Occipital lobe (tissue), 2 donors: ENCODE data around the gene CACNA2D1. TPM values are rescaled to one million over a fixed set of nuclear protein-coding genes. Genes with fewer than 3 reads are reported as not detected.

Experiments used
- DNase-seq: peaks from one replicate; lab custom pipeline; 2025; lab: John Stamatoyannopoulos, UW
- total RNA-seq: library from RNA; depleted of rRNA; stranded (reverse); fragments of >200 nt; gene quantifications from one replicate; pipeline ENCODE4 v1.2.3, GENCODE V29; 2014

Gene CACNA2D1
- total RNA-seq, 1 donor from 2014 or later: 149 TPM

- DNase-seq: no peak
Observed at GRCh38 chr7:82230811-82231581, 212.6 kb downstream of the CACNA2D1 start.

- DNase-seq: no peak
Observed at GRCh38 chr7:82229164-82229563, 214.4 kb downstream of the CACNA2D1 start.

- no peak for DNase-seq
Observed at GRCh38 chr7:82226191-82226590, 217.4 kb downstream of the CACNA2D1 start.

DNA sequence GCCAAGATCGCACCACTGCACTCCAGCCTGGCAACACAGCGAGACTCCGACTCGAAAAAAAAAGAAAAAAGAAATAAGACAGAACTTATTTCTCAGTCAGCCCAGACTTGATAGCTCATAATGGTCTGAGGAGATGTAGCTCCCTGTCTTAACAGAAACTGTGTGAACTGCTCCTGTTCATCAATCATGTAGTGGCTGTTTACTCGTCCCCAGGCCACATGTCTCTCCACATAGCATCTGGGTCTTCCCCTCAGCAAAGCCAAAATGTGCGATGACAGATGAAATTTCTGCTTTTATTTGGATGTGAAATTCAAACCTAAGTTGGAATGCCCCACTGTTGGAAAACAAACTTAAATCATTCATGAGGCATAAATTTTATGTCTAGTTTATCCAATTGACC is 219.0 kb downstream of the CACNA2D1 start:
- DNase-seq: no peak

GRCh38 chr7:82223580-82223979 is 220.0 kb downstream of the CACNA2D1 start:
- no peak for DNase-seq

GRCh38 chr7:82221152-82221674 is 222.4 kb downstream of the CACNA2D1 start:
- DNase-seq: no peak

DNA sequence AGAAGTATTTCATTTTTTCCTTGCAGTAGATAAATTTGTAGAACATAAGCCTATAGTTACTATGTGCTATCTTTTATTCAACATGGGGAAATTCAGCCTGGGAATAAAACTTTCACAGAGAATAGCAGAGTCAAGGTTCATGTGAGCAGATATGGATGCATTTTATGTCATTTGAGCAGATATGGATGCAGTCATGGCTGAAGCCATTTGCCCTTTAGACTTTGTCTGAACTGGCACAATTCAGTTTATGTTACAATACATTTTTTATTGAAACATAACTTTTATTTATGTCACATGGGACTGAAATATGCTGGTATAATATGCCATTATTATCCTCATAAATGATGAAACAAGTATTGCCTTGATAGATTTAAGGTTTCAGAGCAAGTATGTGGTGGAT is 231.1 kb downstream of the CACNA2D1 start:
- no peak for DNase-seq

DNA sequence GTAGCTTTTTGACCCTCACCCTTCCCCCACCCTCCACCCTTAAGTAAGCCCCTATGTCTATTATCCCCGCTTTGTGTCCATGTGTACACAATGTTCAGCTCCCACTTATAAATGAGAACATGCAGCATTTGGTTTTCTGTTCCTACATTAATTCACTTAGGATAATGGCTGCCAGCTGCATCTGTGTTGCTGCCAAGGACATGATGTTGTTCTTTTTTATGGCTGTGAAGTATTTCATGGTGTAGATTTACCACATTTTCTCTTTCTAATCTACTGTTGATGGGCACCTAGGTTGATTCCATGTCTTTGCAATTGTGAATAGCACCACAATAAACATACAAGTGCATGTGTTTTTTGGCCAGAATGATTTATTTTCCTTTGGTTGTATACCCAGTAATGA is 232.2 kb downstream of the CACNA2D1 start:
- DNase-seq: no peak

DNA sequence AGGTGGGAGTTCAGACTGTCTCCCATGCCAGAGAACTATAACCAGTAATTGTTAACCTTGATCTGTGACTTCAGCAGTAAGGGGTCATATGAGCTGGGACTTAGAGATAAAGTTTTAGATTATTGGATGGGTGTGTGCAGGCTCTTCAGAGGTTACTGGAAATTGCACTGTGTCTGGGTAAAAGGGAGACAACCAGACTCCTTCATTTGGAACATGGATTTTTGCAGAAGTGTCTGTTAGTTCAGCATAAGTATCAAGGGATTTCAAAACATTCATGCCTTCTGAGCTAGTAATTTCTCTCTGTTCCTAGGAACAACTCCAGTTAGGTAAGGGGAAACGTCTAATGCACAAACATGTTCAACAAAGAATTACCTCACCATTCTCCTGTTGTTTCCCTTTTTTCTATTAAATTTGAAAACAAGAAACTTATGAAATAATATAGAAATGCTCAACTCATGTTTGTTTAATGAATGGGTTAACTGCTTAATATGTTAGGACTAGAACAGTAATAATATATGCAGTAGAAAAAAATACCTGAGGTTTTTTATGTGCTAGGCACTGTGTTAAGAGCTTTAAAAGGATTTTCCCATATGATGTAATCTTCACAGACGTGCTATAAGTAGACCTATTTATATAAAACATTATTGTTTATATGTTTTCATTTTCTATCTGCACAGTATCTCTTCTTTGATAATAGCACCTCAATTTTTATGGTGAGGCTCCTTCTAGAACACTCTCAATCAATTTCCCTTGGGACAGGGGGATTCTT is 233.0 kb downstream of the CACNA2D1 start:
- no peak for DNase-seq

GRCh38 chr7:82209179-82209747 is 234.3 kb downstream of the CACNA2D1 start:
- DNase-seq: no peak

- DNase-seq: no peak
Observed at GRCh38 chr7:82204694-82205093, 238.9 kb downstream of the CACNA2D1 start.

DNA sequence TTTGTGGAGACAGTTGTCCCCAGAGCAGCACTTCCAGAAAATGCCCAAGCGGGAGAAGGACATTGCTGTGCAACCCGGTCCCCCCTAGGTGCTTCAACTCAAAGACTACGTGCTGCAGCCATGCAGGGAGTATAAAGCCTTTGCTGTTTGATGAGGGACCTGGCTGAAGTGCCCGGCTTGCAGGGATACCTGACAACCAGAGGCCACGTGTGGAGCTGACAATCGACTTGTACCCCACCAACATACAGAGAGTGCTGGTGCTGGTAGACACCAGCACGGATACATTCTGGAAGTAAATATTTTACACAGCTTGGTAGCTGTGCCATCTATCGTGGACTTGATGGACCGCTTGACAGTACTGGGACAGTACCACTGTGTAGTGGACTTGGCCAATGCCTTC is 240.6 kb downstream of the CACNA2D1 start:
- DNase-seq: no peak

DNA sequence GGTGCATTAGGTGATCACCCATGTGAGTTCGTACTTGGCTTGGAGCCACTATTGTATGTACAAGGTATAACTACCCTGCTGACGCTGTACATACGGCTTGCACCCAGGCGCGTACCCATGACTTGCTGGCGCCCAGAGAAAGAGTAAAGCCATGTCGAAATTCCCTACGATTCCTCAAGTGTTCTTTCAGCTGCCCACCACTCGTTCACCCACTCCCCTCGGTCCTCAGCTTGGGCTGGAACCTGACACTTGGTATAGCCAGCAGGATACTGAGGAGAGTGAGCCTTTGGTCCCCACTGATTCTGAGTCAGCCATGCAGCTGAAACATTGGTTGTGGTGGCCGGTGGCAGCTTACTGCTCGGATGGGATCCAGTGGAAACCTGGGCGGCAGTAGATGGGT is 241.5 kb downstream of the CACNA2D1 start:
- DNase-seq: no peak

- no peak for DNase-seq
Observed at GRCh38 chr7:82200601-82201000, 243.0 kb downstream of the CACNA2D1 start.

- no peak for DNase-seq
Observed at GRCh38 chr7:82194016-82194643, 249.4 kb downstream of the CACNA2D1 start.

- no peak for DNase-seq
Observed at GRCh38 chr7:82188636-82189035, 254.9 kb downstream of the CACNA2D1 start.

- no peak for DNase-seq
Observed at GRCh38 chr7:82185443-82185842, 258.1 kb downstream of the CACNA2D1 start.

- no peak for DNase-seq
Observed at GRCh38 chr7:82183634-82184033, 259.9 kb downstream of the CACNA2D1 start.

DNA sequence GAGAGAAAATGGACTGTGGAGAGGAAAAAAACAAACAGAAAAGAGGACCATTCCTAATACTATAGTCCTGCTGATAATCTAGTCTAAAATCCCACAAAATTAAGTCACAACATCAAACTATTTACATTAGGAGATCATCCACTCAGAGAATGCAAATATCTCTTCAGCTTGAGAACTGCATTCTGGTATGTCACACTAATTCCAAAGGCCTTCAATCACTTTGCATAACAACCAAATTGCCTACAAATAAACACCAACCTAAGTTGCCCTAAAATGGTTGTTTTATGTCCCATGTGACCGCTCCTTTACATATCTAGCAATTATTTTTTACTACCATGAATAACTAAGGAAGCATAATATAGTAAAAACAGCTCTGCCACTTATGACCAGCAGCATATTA is 264.3 kb downstream of the CACNA2D1 start:
- DNase-seq: no peak

GRCh38 chr7:82175319-82175718 is 268.3 kb downstream of the CACNA2D1 start:
- no peak for DNase-seq

GRCh38 chr7:82173400-82174021 is 270.1 kb downstream of the CACNA2D1 start:
- no peak for DNase-seq
